HUES6 (cell line): Measurements from ENCODE around the gene HIP1R.

Source experiments
- H3K27ac ChIP-seq: 2 replicates; pipeline ENCODE4 v1.7.0; 2013; ENCODE audit warnings: low read depth, mild to moderate bottlenecking, low read length, inconsistent platforms
- H3K27me3 ChIP-seq: 2 replicates; pipeline ENCODE4 v1.6.1; 2013; ENCODE audit warnings: low read length; ENCODE audit not compliant: control insufficient read depth, insufficient read depth
- H3K36me3 ChIP-seq: 2 replicates; pipeline ENCODE4 v1.6.1; 2013; ENCODE audit warnings: low read length; ENCODE audit not compliant: control insufficient read depth, insufficient read depth
- H3K4me1 ChIP-seq: 2 replicates; pipeline ENCODE4 v1.6.1; 2013; ENCODE audit warnings: low read length; ENCODE audit not compliant: control insufficient read depth, insufficient read depth
- H3K4me3 ChIP-seq: 2 replicates; pipeline ENCODE4 v1.5.1; 2013; ENCODE audit warnings: low read depth, low read length
- H3K9ac ChIP-seq: one replicate; pipeline ENCODE4 v1.6.1; 2013; ENCODE audit warnings: mild to moderate bottlenecking, low read length
- H3K9me3 ChIP-seq: 2 replicates; pipeline ENCODE4 v1.6.1; 2013; ENCODE audit warnings: low read depth, low read length; ENCODE audit not compliant: control insufficient read depth, insufficient read depth

The HIP1R gene

GRCh38 chr12:122811777-122812176 is 23.5 kb upstream of the HIP1R start:
- no peaks in the 10 kb centered on the region for H3K36me3 ChIP-seq
- H3K27me3 ChIP-seq, result no peaks in the 10 kb centered on the region
- H3K9ac ChIP-seq, result no peak overlapping the region
- no peaks in the 10 kb centered on the region for H3K9me3 ChIP-seq
- no peak overlapping the region for H3K4me3 ChIP-seq
- no peak overlapping the region for H3K27ac ChIP-seq
- no peaks in the 10 kb centered on the region for H3K4me1 ChIP-seq

GRCh38 chr12:122813310-122813713 is 21.9 kb upstream of the HIP1R start:
- Histone ChIP-seq H3K27me3 (no peaks in the 10 kb centered on the region), H3K9me3 (no peaks in the 10 kb centered on the region), H3K27ac (no peak overlapping the region), H3K4me3 (no peak overlapping the region), H3K4me1 (no peaks in the 10 kb centered on the region), H3K9ac (no peak overlapping the region), H3K36me3 (no peaks in the 10 kb centered on the region)

- no peaks in the 10 kb centered on the region for H3K9me3 ChIP-seq
- H3K36me3 ChIP-seq, result no peaks in the 10 kb centered on the region
- H3K4me1 ChIP-seq, result no peaks in the 10 kb centered on the region
- no peaks in the 10 kb centered on the region for H3K27me3 ChIP-seq
- no peak overlapping the region for H3K9ac ChIP-seq
- H3K4me3 ChIP-seq, result no peak overlapping the region
- H3K27ac ChIP-seq, result no peak overlapping the region
Measured at GRCh38 chr12:122819209-122819785, 16.0 kb upstream of the HIP1R start.

- Histone ChIP-seq H3K9ac (no peak overlapping the region), H3K27ac (no peak overlapping the region), H3K4me3 (no peak overlapping the region), H3K4me1 (no peaks in the 10 kb centered on the region), H3K9me3 (no peaks in the 10 kb centered on the region), H3K27me3 (no peaks in the 10 kb centered on the region), H3K36me3 (no peaks in the 10 kb centered on the region)
Measured at GRCh38 chr12:122820138-122820537, 15.1 kb upstream of the HIP1R start.

GRCh38 chr12:122820838-122821271 is 14.4 kb upstream of the HIP1R start:
- Histone ChIP-seq H3K4me3 (no peak overlapping the region), H3K27ac (no peak overlapping the region), H3K9me3 (no peaks in the 10 kb centered on the region), H3K9ac (no peak overlapping the region), H3K4me1 (no peaks in the 10 kb centered on the region), H3K27me3 (no peaks in the 10 kb centered on the region), H3K36me3 (no peaks in the 10 kb centered on the region)

- Histone ChIP-seq H3K36me3 (no peaks in the 10 kb centered on the region), H3K4me1 (peaks cover 4% of the 10 kb centered on the region; the same call in 1 of the 2 replicates), H3K9ac (no peak overlapping the region), H3K9me3 (no peaks in the 10 kb centered on the region), H3K27ac (no peak overlapping the region), H3K4me3 (no peak overlapping the region), H3K27me3 (no peaks in the 10 kb centered on the region)
Measured at GRCh38 chr12:122823429-122823828, 11.8 kb upstream of the HIP1R start.

GRCh38 chr12:122825773-122826724 is 9.2 kb upstream of the HIP1R start:
- H3K9ac ChIP-seq, result no peak overlapping the region
- no peaks in the 10 kb centered on the region for H3K27me3 ChIP-seq
- no peaks in the 10 kb centered on the region for H3K9me3 ChIP-seq
- H3K36me3 ChIP-seq, result no peaks in the 10 kb centered on the region
- no peak overlapping the region for H3K27ac ChIP-seq
- peak overlapping the region; percentile 47 for H3K4me3 ChIP-seq
- H3K4me1 ChIP-seq, result peaks cover 4% of the 10 kb centered on the region; the same call in 1 of the 2 replicates

- H3K27ac ChIP-seq, result no peak overlapping the region
- no peak overlapping the region for H3K9ac ChIP-seq
- H3K4me1 ChIP-seq, result peaks cover 4% of the 10 kb centered on the region; the same call in 1 of the 2 replicates
- no peaks in the 10 kb centered on the region for H3K9me3 ChIP-seq
- no peak overlapping the region for H3K4me3 ChIP-seq
- H3K27me3 ChIP-seq, result no peaks in the 10 kb centered on the region
- H3K36me3 ChIP-seq, result no peaks in the 10 kb centered on the region
Measured at GRCh38 chr12:122827258-122827657, 8.0 kb upstream of the HIP1R start.

GRCh38 chr12:122830517-122831214 is 4.6 kb upstream of the HIP1R start:
- Histone ChIP-seq H3K4me3 (no peak overlapping the region), H3K36me3 (no peaks in the 10 kb centered on the region), H3K27ac (no peak overlapping the region), H3K4me1 (peaks cover 4% of the 10 kb centered on the region; the same call in 1 of the 2 replicates), H3K27me3 (no peaks in the 10 kb centered on the region), H3K9ac (no peak overlapping the region), H3K9me3 (no peaks in the 10 kb centered on the region)

- no peak overlapping the region for H3K27ac ChIP-seq
- H3K4me3 ChIP-seq, result peak overlapping the region; percentile 61
- H3K36me3 ChIP-seq, result no peaks in the 10 kb centered on the region
- peaks cover 27% of the 10 kb centered on the region for H3K27me3 ChIP-seq
- peaks cover 4% of the 10 kb centered on the region; the same call in 1 of the 2 replicates for H3K9me3 ChIP-seq
- H3K4me1 ChIP-seq, result peaks cover 8% of the 10 kb centered on the region; the same call in 1 of the 2 replicates
- H3K9ac ChIP-seq, result peak overlapping the region; percentile 49
Measured at GRCh38 chr12:122834104-122834920, 945 bp upstream of the HIP1R start.
